Thoracic aorta (tissue), 2 donors: ENCODE results near the gene RNF150. TPM values are rescaled to one million over a fixed set of nuclear protein-coding genes. Genes with fewer than 3 reads are reported as not detected.
"Not testable (repeated sequence)": the region's sequence is repeated elsewhere in the genome, so short reads cannot be mapped to it uniquely, and the experiment has no call there.

Experiments used
- ATAC-seq: fragments of 150-250 bp; one replicate; pipeline ENCODE4 v1.8.0; 2017; ENCODE audit warnings: low read depth; ENCODE audit not compliant: insufficient number of reproducible peaks, low FRiP score
- DNase-seq: peaks from one replicate; pipeline ENCODE4 v3.0.0-alpha.2; 2020; ENCODE audit warnings: low spot score
- H3K27ac ChIP-seq, 2 donors: fragments of 200-600 bp; sonication (generic); 1 replicate in 1 of 2; 2 replicates in 1 of 2; pipeline ENCODE4 v1.5.1; 2016; ENCODE audit warnings: mild to moderate bottlenecking in 2 of 2, moderate library complexity in 2 of 2
- H3K27me3 ChIP-seq: fragments of 200-600 bp; sonication (generic); replicated peaks from 2 replicates; pipeline ENCODE4 v1.6.0; 2016; ENCODE audit warnings: mild to moderate bottlenecking; ENCODE audit not compliant: insufficient read depth
- H3K36me3 ChIP-seq: fragments of 200-600 bp; sonication (generic); one replicate; pipeline ENCODE4 v1.5.1; 2016
- H3K4me1 ChIP-seq, 2 donors: fragments of 200-600 bp; sonication (generic); 1 replicate in 1 of 2; 2 replicates in 1 of 2; pipeline versions ENCODE4 v1.5.1 to v1.6.0; 2016; ENCODE audit warnings: low read depth in 2 of 2, mild to moderate bottlenecking in 1 of 2; ENCODE audit not compliant: control insufficient read depth in 1 of 2
- H3K4me3 ChIP-seq: fragments of 200-600 bp; sonication (generic); 2 replicates; pipeline ENCODE4 v1.5.1; 2016; ENCODE audit warnings: mild to moderate bottlenecking
- H3K9me3 ChIP-seq: fragments of 200-600 bp; sonication (generic); 2 replicates; pipeline ENCODE4 v1.5.1; 2016
- CTCF ChIP-seq: fragments of 200-600 bp; sonication (generic); IDR thresholded peaks from one replicate; pipeline ENCODE4 v1.5.1; 2019; ENCODE audit warnings: antibody characterized with exemption
- total RNA-seq, 2 donors: library from RNA; depleted of rRNA; stranded (reverse); fragments of >200 nt; gene quantifications; one replicate each; pipeline versions ENCODE4 v1.1.0 to v1.2.3, GENCODE V29; 2016

The RNF150 gene
- total RNA-seq, 2 donors from 2014 or later = 9.7 to 11.6 TPM

- no peak for TF ChIP-seq CTCF
- Histone ChIP-seq H3K27me3 (no peaks in the 10 kb centered on the region), H3K36me3 (no peaks in the 10 kb centered on the region), H3K4me1 (peaks cover 0 to 6% of the 10 kb centered on the region in 2 donors), H3K4me3 (no peak overlapping the region), H3K9me3 (no peaks in the 10 kb centered on the region), H3K27ac (no peak overlapping the region)
- ATAC-seq (no peak), DNase-seq (no peak)
These were observed 76.8 kb downstream of the RNF150 start for GRCh38 chr4:141056473-141056872.

- no peak for ATAC-seq
- TF ChIP-seq CTCF = no peak
- no peak overlapping the region for H3K4me3 ChIP-seq
- no peaks in the 10 kb centered on the region for H3K27me3 ChIP-seq
- no peaks in the 10 kb centered on the region for H3K36me3 ChIP-seq
- H3K27ac ChIP-seq = no peak overlapping the region
- no peaks in the 10 kb centered on the region for H3K9me3 ChIP-seq
- DNase-seq = no peak
- H3K4me1 ChIP-seq = no peaks in the 10 kb centered on the region
These were observed 78.8 kb downstream of the RNF150 start for GRCh38 chr4:141054446-141054845.

GRCh38 chr4:141050999-141051398 is 82.3 kb downstream of the RNF150 start:
- H3K9me3 ChIP-seq, ATAC-seq, H3K27ac ChIP-seq, DNase-seq, H3K36me3 ChIP-seq, H3K27me3 ChIP-seq, H3K4me3 ChIP-seq: not testable (repeated sequence)
- peaks cover 9 to 12% of the 10 kb centered on the region in 2 donors for H3K4me1 ChIP-seq

GRCh38 chr4:141047228-141047884 is 85.9 kb downstream of the RNF150 start:
- H3K9me3 ChIP-seq = no peaks in the 10 kb centered on the region
- DNase-seq = no peak
- H3K36me3 ChIP-seq = no peaks in the 10 kb centered on the region
- H3K27me3 ChIP-seq = no peaks in the 10 kb centered on the region
- H3K4me3 ChIP-seq = no peak overlapping the region
- TF ChIP-seq CTCF = no peak
- no peak for ATAC-seq
- peaks cover 10 to 14% of the 10 kb centered on the region in 2 donors for H3K4me1 ChIP-seq
- H3K27ac ChIP-seq = no peak overlapping the region

- DNase-seq (no peak), ATAC-seq (peak; percentile 55)
- Histone ChIP-seq H3K27me3 (no peaks in the 10 kb centered on the region), H3K9me3 (no peaks in the 10 kb centered on the region), H3K4me3 (no peak overlapping the region), H3K36me3 (no peaks in the 10 kb centered on the region), H3K4me1 (peaks cover 10 to 14% of the 10 kb centered on the region in 2 donors), H3K27ac (peak overlapping the region in 1 of 2 donors; percentile 10)
- no peak for TF ChIP-seq CTCF
These were observed 87.0 kb downstream of the RNF150 start for GRCh38 chr4:141046255-141046654.

GRCh38 chr4:141045848-141046247 is 87.4 kb downstream of the RNF150 start:
- H3K27me3 ChIP-seq = no peaks in the 10 kb centered on the region
- no peak overlapping the region for H3K4me3 ChIP-seq
- H3K27ac ChIP-seq = no peak overlapping the region
- no peak for DNase-seq
- no peak for ATAC-seq
- TF ChIP-seq CTCF = no peak
- peaks cover 10 to 14% of the 10 kb centered on the region in 2 donors for H3K4me1 ChIP-seq
- H3K9me3 ChIP-seq = no peaks in the 10 kb centered on the region
- no peaks in the 10 kb centered on the region for H3K36me3 ChIP-seq
